ENCODE results near the gene GABARAP. TPM values are rescaled to one million over a fixed set of nuclear protein-coding genes. Genes with fewer than 3 reads are reported as not detected.

The GABARAP gene
- total RNA-seq, 3 donors from 2014 or later (not counting 1 experiment from before 2014, with no cell fraction given) = 256 to 277 (median 276) TPM

- Mint-ChIP-seq H3K4me1 (peaks cover 15 to 16% of the 10 kb centered on the region in 2 donors), H3K27me3 (ENCODE audit: low read depth in 2 of 2) (no peaks in the 10 kb centered on the region), H3K9me3 (no peaks in the 10 kb centered on the region), H3K27ac (peak overlapping the region; percentile 22 to 35), H3K4me3 (no peak overlapping the region), H3K36me3 (peaks cover 12% of the 10 kb centered on the region)
- Histone ChIP-seq H3K9me3 (ENCODE audit: control insufficient read depth, insufficient read depth, low read length) (no peaks in the 10 kb centered on the region), H3K4me3 (ENCODE audit: low read length) (no peak overlapping the region), H3K36me3 (ENCODE audit: control insufficient read depth, insufficient read depth, low read length) (peaks cover 37% of the 10 kb centered on the region), H3K4me1 (ENCODE audit: control insufficient read depth, insufficient read depth, low read length) (peaks cover 24% of the 10 kb centered on the region), H3K27me3 (ENCODE audit: control insufficient read depth, insufficient read depth, low read length) (peaks cover 7% of the 10 kb centered on the region), H3K27ac (ENCODE audit: low read length) (no peak overlapping the region)
- DNase-seq (no peak), ATAC-seq (no peak)
- intact Hi-C loops (cut with micrococcal nuclease) = no loop called here
- WGBS (ENCODE audit: insufficient coverage) = 93% methylated on average over 7 of the region's 8 CpGs
- TF ChIP-seq, protein P1, sequence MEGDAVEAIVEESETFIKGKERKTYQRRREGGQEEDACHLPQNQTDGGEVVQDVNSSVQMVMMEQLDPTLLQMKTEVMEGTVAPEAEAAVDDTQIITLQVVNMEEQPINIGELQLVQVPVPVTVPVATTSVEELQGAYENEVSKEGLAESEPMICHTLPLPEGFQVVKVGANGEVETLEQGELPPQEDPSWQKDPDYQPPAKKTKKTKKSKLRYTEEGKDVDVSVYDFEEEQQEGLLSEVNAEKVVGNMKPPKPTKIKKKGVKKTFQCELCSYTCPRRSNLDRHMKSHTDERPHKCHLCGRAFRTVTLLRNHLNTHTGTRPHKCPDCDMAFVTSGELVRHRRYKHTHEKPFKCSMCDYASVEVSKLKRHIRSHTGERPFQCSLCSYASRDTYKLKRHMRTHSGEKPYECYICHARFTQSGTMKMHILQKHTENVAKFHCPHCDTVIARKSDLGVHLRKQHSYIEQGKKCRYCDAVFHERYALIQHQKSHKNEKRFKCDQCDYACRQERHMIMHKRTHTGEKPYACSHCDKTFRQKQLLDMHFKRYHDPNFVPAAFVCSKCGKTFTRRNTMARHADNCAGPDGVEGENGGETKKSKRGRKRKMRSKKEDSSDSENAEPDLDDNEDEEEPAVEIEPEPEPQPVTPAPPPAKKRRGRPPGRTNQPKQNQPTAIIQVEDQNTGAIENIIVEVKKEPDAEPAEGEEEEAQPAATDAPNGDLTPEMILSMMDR (IDR thresholded peaks at IDR 0.05) = no peak
Observed at GRCh38 chr17:7256766-7257456, 14.7 kb upstream of the GABARAP start.

DNA sequence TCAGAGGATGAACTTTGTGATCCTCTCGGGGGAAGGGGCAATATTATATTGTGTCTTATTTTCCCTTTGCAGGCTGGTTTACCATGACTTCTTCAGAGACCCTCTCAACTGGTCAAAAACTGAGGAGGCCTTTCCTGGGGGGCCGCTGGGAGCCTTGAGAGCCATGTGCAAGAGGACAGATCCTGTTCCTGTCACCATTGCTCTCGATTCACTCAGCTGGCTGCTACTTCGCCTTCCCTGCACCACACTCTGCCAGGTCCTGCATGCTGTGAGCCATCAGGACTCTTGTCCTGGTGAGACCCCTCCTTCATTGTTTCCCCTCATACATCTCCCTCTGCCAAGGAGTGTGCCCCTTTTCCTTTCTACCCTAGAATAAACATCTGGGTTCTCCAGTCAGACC, 12.3 kb upstream of the GABARAP start:
- Mint-ChIP-seq H3K4me3 (peak overlapping the region; percentile 63), H3K27ac (peak overlapping the region; percentile 4 to 59), H3K9me3 (no peaks in the 10 kb centered on the region), H3K4me1 (peaks cover 30 to 32% of the 10 kb centered on the region in 2 donors), H3K36me3 (peaks cover 12% of the 10 kb centered on the region), H3K27me3 (ENCODE audit: low read depth in 2 of 2) (no peaks in the 10 kb centered on the region)
- Histone ChIP-seq H3K9me3 (ENCODE audit: control insufficient read depth, insufficient read depth, low read length) (no peaks in the 10 kb centered on the region), H3K4me1 (ENCODE audit: control insufficient read depth, insufficient read depth, low read length) (peaks cover 25% of the 10 kb centered on the region), H3K27ac (ENCODE audit: low read length) (no peak overlapping the region), H3K27me3 (ENCODE audit: control insufficient read depth, insufficient read depth, low read length) (no peaks in the 10 kb centered on the region), H3K36me3 (ENCODE audit: control insufficient read depth, insufficient read depth, low read length) (peaks cover 36% of the 10 kb centered on the region), H3K4me3 (ENCODE audit: low read length) (no peak overlapping the region)
- TF ChIP-seq, protein P1 (IDR thresholded peaks at IDR 0.05) = no peak
- 97% methylated on average over 4 of the region's 4 CpGs for WGBS (ENCODE audit: insufficient coverage)
- intact Hi-C loops (cut with micrococcal nuclease) = loop anchor here (5.0 kb wide), 3 partner anchors 37 to 308 kb away; partner anchors contain the start of genes ACADVL, DLG4, POLR2A and SENP3
- no peak for ATAC-seq
- DNase-seq = no peak

DNA sequence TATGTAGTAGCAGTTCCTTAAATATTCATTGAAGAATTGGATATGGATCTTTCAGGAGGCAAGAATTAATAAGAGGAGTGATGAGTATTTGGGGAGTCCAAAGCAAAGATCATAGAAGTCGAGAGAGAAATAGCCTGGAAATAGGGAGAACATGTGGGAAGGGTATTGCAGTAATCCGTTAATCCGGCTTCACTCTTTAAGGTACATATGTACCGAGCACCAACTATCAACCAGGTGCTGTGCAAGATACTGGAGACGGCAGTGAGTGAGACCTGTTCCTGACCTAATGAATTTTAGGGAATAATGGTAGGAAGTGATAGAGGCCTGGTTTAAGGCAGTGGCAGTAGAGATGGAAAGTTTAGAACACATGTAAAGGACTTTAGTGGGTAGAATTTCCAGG, 10.8 kb upstream of the GABARAP start:
- H3K9me3 ChIP-seq (ENCODE audit: control insufficient read depth, insufficient read depth, low read length) = no peaks in the 10 kb centered on the region
- H3K4me3 Mint-ChIP-seq = peak overlapping the region; percentile 88
- DNase-seq (peak in 1 of 2 donors; percentile 11), ATAC-seq (no peak)
- peaks cover 41 to 43% of the 10 kb centered on the region in 2 donors for H3K4me1 Mint-ChIP-seq
- TF ChIP-seq, protein P1 (IDR thresholded peaks at IDR 0.05) = no peak
- H3K9me3 Mint-ChIP-seq = no peaks in the 10 kb centered on the region
- peak overlapping the region; percentile 93 to 98 for H3K27ac Mint-ChIP-seq
- peak overlapping the region; percentile 67 for H3K4me3 ChIP-seq (ENCODE audit: low read length)
- no peaks in the 10 kb centered on the region for H3K27me3 Mint-ChIP-seq (ENCODE audit: low read depth in 2 of 2)
- peak overlapping the region; percentile 96 for H3K27ac ChIP-seq (ENCODE audit: low read length)
- intact Hi-C loops (cut with micrococcal nuclease) = loop anchor here (2.0 to 5.0 kb wide), 5 partner anchors 14 to 309 kb away; partner anchors contain the start of genes ACADVL, DLG4, PHF23 and POLR2A
- WGBS (ENCODE audit: insufficient coverage) = 87% methylated on average over 5 of the region's 5 CpGs
- H3K27me3 ChIP-seq (ENCODE audit: control insufficient read depth, insufficient read depth, low read length) = no peaks in the 10 kb centered on the region
- H3K4me1 ChIP-seq (ENCODE audit: control insufficient read depth, insufficient read depth, low read length) = peaks cover 32% of the 10 kb centered on the region
- peaks cover 12% of the 10 kb centered on the region for H3K36me3 Mint-ChIP-seq
- H3K36me3 ChIP-seq (ENCODE audit: control insufficient read depth, insufficient read depth, low read length) = peaks cover 27% of the 10 kb centered on the region
